K562 (cell line): ENCODE results near the gene CPSF2. TPM values are rescaled to one million over a fixed set of nuclear protein-coding genes. Genes with fewer than 3 reads are reported as not detected.

ENCODE experiments used
- ADNP ChIP-seq: fragments of 200-800 bp; sonication (Bioruptor generic); IDR thresholded peaks from 2 replicates; pipeline ENCODE4 v1.6.1; 2016; ENCODE audit warnings: missing genetic modification characterization, missing compliant biosample characterization
- ELF4 ChIP-seq: fragments of 450-650 bp; formaldehyde crosslinking; IDR thresholded peaks from 2 replicates; pipeline ENCODE4 v1.4.0; 2022; ENCODE audit warnings: missing genetic modification characterization
- ETV6 ChIP-seq, 3 experiments: fragments of 150-350 bp in 1 of 3; sonication (generic) in 1 of 3; formaldehyde crosslinking in 1 of 3; IDR thresholded peaks; 2 replicates each; pipeline versions ENCODE4 v1.6.1 to v1.8.0; 2014 to 2022; ENCODE audit warnings: borderline replicate concordance in 2 of 3, low read depth in 2 of 3, antibody characterized with exemption in 1 of 3, low read length in 1 of 3, mild to moderate bottlenecking in 1 of 3, missing genetic modification reagents in 1 of 3
- GABPB2 ChIP-seq: fragments of 250-450 bp; sonication (Bioruptor Pico); conservative IDR thresholded peaks from 2 replicates; pipeline ENCODE4 v1.5.1; 2021; ENCODE audit warnings: mild to moderate bottlenecking
- HSF4 ChIP-seq: fragments of 250-450 bp; sonication (Bioruptor Pico); IDR thresholded peaks from 2 replicates; pipeline ENCODE4 v2.1.2; 2022; ENCODE audit warnings: mild to moderate bottlenecking, moderate library complexity, borderline replicate concordance
- KLF10 ChIP-seq: fragments of 250-450 bp; sonication (Bioruptor Pico); IDR thresholded peaks from 2 replicates; pipeline ENCODE4 v1.6.1; 2021; ENCODE audit warnings: matching md5 sums
- NFE2 ChIP-seq: IDR thresholded peaks from 2 replicates; pipeline ENCODE4 v1.6.1; 2014; ENCODE audit warnings: antibody characterized with exemption, low read depth
- NFRKB ChIP-seq: fragments of 450-650 bp; IDR thresholded peaks from 2 replicates; pipeline ENCODE4 v1.6.1; 2016; ENCODE audit warnings: low read depth
- POLR3A ChIP-seq: IDR thresholded peaks from 2 replicates; pipeline ENCODE4 v1.6.1; 2011; ENCODE audit warnings: borderline replicate concordance, mild to moderate bottlenecking, moderate library complexity; ENCODE audit not compliant: insufficient read length, insufficient read depth; ENCODE audit errors: extremely low read depth
- RNF219 ChIP-seq: fragments of 250-450 bp; sonication (Bioruptor Pico); IDR thresholded peaks from 2 replicates; pipeline ENCODE4 v1.5.0; 2022; ENCODE audit warnings: mild to moderate bottlenecking
- SMARCA4 ChIP-seq: fragments of 450-650 bp; IDR thresholded peaks from 2 replicates; pipeline ENCODE4 v1.6.1; 2016
- SMC3 ChIP-seq: conservative IDR thresholded peaks from 2 replicates; pipeline ENCODE4 v1.6.1; 2011; ENCODE audit warnings: low read depth, low read length, improper control_type of control experiment; ENCODE audit not compliant: insufficient read depth
- SNRNP70 ChIP-seq: fragments of 200-400 bp; formaldehyde crosslinking; optimal IDR thresholded peaks from 2 replicates; pipeline ENCODE3; 2017; ENCODE audit warnings: low read depth, low read length
- U2AF1 ChIP-seq: fragments of 200-400 bp; formaldehyde crosslinking; optimal IDR thresholded peaks from 2 replicates; pipeline ENCODE3; 2017; ENCODE audit warnings: mild to moderate bottlenecking, low read depth, low read length, moderate library complexity
- XRCC4 ChIP-seq: IDR thresholded peaks from one replicate; pipeline ENCODE4 v1.6.1; 2011; ENCODE audit not compliant: insufficient read depth, insufficient read length; ENCODE audit errors: extremely low read depth
- ZFX ChIP-seq: sonication (generic); formaldehyde crosslinking; IDR thresholded peaks from 2 replicates; pipeline ENCODE4 v1.8.0; 2022; ENCODE audit warnings: mild to moderate bottlenecking, missing genetic modification reagents, moderate library complexity
- ZNF134 ChIP-seq: fragments of 250-450 bp; sonication (Bioruptor Pico); conservative IDR thresholded peaks from 2 replicates; pipeline ENCODE4 v1.4.0; 2020
- ZNF280B ChIP-seq: fragments of 250-450 bp; sonication (Bioruptor Pico); IDR thresholded peaks from 2 replicates; pipeline ENCODE4 v1.5.1; 2021; ENCODE audit warnings: mild to moderate bottlenecking
- ZNF57 ChIP-seq: fragments of 450-650 bp; formaldehyde crosslinking; IDR thresholded peaks from 2 replicates; pipeline ENCODE4 v1.4.0; 2020; ENCODE audit warnings: mild to moderate bottlenecking, moderate library complexity
- ZNF695 ChIP-seq: fragments of 450-650 bp; formaldehyde crosslinking; IDR thresholded peaks from 2 replicates; pipeline ENCODE4 v1.4.0; 2020; ENCODE audit warnings: mild to moderate bottlenecking, moderate library complexity
- polyA plus RNA-seq, 8 experiments: library from polyadenylated mRNA; depleted of rRNA in 4 of 8; stranded (reverse) in 5 of 8; unstranded in 3 of 8; fragments of >200 nt; fragmentation: Nextera tagmentation in 2 of 8; fragmentation: Illumina TruSeq in 1 of 8; extraction: Ambion mirVana in 2 of 8; extraction: Trizol in 1 of 8; gene quantifications; 2 replicates each; pipeline versions ENCODE4 v1.2.1 to v1.2.3, GENCODE V29; 2011 to 2014; ENCODE audit warnings: inconsistent platforms in 1 of 8, missing spikeins in 1 of 8
- total RNA-seq, 7 experiments: library from RNA; depleted of rRNA in 6 of 7; stranded (reverse); fragments of >200 nt in 6 of 7; fragmentation: Illumina TruSeq in 2 of 7; extraction: Trizol in 2 of 7; gene quantifications; 2 replicates each; pipeline versions ENCODE4 v1.2.1 to v1.2.3, GENCODE V29; 2011 to 2021; ENCODE audit warnings: low replicate concordance in 1 of 7
- TF ChIP-seq, protein P1 (sequence below): sonication (generic); formaldehyde crosslinking; IDR thresholded peaks from 2 replicates; pipeline ENCODE4 v1.8.0; 2022; ENCODE audit warnings: missing genetic modification reagents, mild to moderate bottlenecking, moderate library complexity, borderline replicate concordance
- TF ChIP-seq, protein P2 (sequence below): fragments of 450-650 bp; IDR thresholded peaks from 2 replicates; pipeline ENCODE4 v1.6.1; 2016; ENCODE audit warnings: borderline replicate concordance

Gene CPSF2
- total and polyA plus RNA-seq, 9 of the 15 experiments (the other 6 are each of a cell fraction or from before 2014, with no cell fraction given), result 20.8 to 71.3 (median 49.0) TPM

DNA sequence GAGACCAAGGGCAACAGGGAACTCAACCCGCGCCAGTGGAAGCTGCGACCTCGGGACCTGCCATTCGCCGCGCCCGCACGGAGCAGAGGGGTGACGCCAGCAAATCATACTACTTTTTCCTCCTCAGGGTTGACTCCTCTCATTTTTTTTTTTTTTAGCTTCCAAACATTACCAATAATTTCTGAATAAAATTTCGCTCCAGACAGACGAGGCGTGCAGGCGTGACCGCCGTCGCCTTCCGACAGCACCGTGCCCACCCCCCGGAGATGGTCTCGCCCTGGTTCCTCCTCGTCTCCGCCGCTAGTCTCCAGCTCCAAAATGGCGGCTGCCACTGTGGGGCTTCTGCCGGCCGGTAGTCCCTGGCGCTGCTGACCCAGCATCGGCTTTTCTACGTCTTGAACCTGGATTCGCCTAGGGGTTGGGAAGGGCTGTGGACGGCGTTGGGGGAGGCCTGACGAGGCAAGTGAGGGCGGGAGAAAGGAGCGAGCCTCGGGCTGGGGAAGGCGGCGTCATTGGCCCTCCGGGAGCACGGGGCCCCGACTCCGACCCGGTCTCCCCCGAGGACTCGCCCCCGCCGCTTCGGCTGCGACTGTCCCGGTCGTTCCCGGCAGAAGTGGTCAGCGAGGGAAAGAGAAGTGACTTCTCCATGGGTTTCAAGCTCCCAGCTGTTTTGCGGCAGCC lies at the start of gene CPSF2, which contains the start of gene NDUFB1 (continued):
- no peak for TF ChIP-seq GABPB2 (CRISPR knock-in tag)
- no peak for TF ChIP-seq ZNF134
- TF ChIP-seq KLF10 (CRISPR knock-in tag), result no peak
- no peak for TF ChIP-seq ADNP (tag)
- no peak for TF ChIP-seq XRCC4
- TF ChIP-seq RNF219 (CRISPR knock-in tag), result no peak
- TF ChIP-seq HSF4 (CRISPR knock-in tag), result no peak
- TF ChIP-seq POLR3A, result no peak
- TF ChIP-seq, protein P1, sequence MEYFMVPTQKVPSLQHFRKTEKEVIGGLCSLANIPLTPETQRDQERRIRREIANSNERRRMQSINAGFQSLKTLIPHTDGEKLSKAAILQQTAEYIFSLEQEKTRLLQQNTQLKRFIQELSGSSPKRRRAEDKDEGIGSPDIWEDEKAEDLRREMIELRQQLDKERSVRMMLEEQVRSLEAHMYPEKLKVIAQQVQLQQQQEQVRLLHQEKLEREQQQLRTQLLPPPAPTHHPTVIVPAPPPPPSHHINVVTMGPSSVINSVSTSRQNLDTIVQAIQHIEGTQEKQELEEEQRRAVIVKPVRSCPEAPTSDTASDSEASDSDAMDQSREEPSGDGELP (CRISPR knock-in tag), result peak; percentile 36
- no peak for TF ChIP-seq ETV6 (IDR thresholded peaks at IDR 0.05; ENCODE audit: borderline replicate concordance in 1 of 2, low read depth in 2 of 2, low read length in 1 of 2)
- TF ChIP-seq ETV6 (CRISPR knock-in tag; IDR thresholded peaks at IDR 0.05; ENCODE audit: borderline replicate concordance), result no peak
- no peak for TF ChIP-seq SMC3
- no peak for TF ChIP-seq ZNF695 (CRISPR knock-in tag)
- TF ChIP-seq, protein P2, sequence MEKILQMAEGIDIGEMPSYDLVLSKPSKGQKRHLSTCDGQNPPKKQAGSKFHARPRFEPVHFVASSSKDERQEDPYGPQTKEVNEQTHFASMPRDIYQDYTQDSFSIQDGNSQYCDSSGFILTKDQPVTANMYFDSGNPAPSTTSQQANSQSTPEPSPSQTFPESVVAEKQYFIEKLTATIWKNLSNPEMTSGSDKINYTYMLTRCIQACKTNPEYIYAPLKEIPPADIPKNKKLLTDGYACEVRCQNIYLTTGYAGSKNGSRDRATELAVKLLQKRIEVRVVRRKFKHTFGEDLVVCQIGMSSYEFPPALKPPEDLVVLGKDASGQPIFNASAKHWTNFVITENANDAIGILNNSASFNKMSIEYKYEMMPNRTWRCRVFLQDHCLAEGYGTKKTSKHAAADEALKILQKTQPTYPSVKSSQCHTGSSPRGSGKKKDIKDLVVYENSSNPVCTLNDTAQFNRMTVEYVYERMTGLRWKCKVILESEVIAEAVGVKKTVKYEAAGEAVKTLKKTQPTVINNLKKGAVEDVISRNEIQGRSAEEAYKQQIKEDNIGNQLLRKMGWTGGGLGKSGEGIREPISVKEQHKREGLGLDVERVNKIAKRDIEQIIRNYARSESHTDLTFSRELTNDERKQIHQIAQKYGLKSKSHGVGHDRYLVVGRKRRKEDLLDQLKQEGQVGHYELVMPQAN, result no peak
- TF ChIP-seq SNRNP70, result no peak
- TF ChIP-seq U2AF1, result no peak
- no peak for TF ChIP-seq ELF4 (CRISPR knock-in tag)
- no peak for TF ChIP-seq ZNF57 (CRISPR knock-in tag)
- TF ChIP-seq SMARCA4, result no peak
- TF ChIP-seq NFRKB, result peak; percentile 98
- TF ChIP-seq ZFX, result peak; percentile 80
- no peak for TF ChIP-seq NFE2
- TF ChIP-seq ZNF280B, result no peak
